IPS DF 4.7 (cell line): ENCODE results near the gene MAP4K3.

ENCODE experiments used
- DNase-seq: peaks from one replicate; pipeline ENCODE4 v3.0.0-alpha.2; 2013; ENCODE audit warnings: low spot score; ENCODE audit errors: extremely low read depth

Gene MAP4K3

GRCh38 chr2:39445934-39446333 is 8.8 kb upstream of the MAP4K3 start:
- DNase-seq: no peak

- no peak for DNase-seq
Observed at GRCh38 chr2:39443009-39443408, 5.9 kb upstream of the MAP4K3 start.

- no peak for DNase-seq
Observed at GRCh38 chr2:39437522-39438296, 624 bp upstream of the MAP4K3 start.

- no peak for DNase-seq
Observed at GRCh38 chr2:39435741-39436591, 1.1 kb downstream of the MAP4K3 start.

GRCh38 chr2:39435234-39435633 is 1.9 kb downstream of the MAP4K3 start:
- DNase-seq: no peak

- DNase-seq: no peak
Observed at GRCh38 chr2:39434233-39434897, 2.7 kb downstream of the MAP4K3 start.

GRCh38 chr2:39433586-39434195 is 3.4 kb downstream of the MAP4K3 start:
- no peak for DNase-seq

- DNase-seq: no peak
Observed at GRCh38 chr2:39432701-39433100, 4.4 kb downstream of the MAP4K3 start.

- no peak for DNase-seq
Observed at GRCh38 chr2:39431592-39432316, 5.3 kb downstream of the MAP4K3 start.

GRCh38 chr2:39429746-39430145 is 7.3 kb downstream of the MAP4K3 start:
- no peak for DNase-seq

GRCh38 chr2:39424951-39425350 is 12.1 kb downstream of the MAP4K3 start:
- no peak for DNase-seq

GRCh38 chr2:39422700-39423099 is 14.4 kb downstream of the MAP4K3 start:
- DNase-seq: no peak

GRCh38 chr2:39421354-39421753 is 15.7 kb downstream of the MAP4K3 start:
- DNase-seq: no peak

GRCh38 chr2:39419282-39420223 is 17.5 kb downstream of the MAP4K3 start:
- no peak for DNase-seq

GRCh38 chr2:39418491-39418890 is 18.6 kb downstream of the MAP4K3 start:
- no peak for DNase-seq

GRCh38 chr2:39416140-39416539 is 20.9 kb downstream of the MAP4K3 start:
- no peak for DNase-seq

GRCh38 chr2:39413063-39413737 is 23.9 kb downstream of the MAP4K3 start:
- DNase-seq: no peak

GRCh38 chr2:39411181-39411944 is 25.7 kb downstream of the MAP4K3 start:
- no peak for DNase-seq
